ENCODE measurements around the gene COL6A6. TPM values are rescaled to one million over a fixed set of nuclear protein-coding genes. Genes with fewer than 3 reads are reported as not detected.

Gene COL6A6
- total RNA-seq (2022; extraction: Qiagen RNA extraction; ENCODE audit: low read depth) = not detected in 5 replicates

GRCh38 chr3:130516645-130517512 is at the start of gene COL6A6:
Gene COL6A6 (plus strand): TSS chr3:130517177. CDS start chr3:130560365, 43,188 bp downstream.

Other genes with a start within 250 kb of the COL6A6 start
- not detected in 5 replicates for gene COL6A5, start 171.5 kb upstream of the COL6A6 start, total RNA-seq (2022; extraction: Qiagen RNA extraction; ENCODE audit: low read depth)
- gene PIK3R4, start 229.7 kb downstream of the COL6A6 start, total RNA-seq (2022; extraction: Qiagen RNA extraction; ENCODE audit: low read depth) = 15.0 to 20.4 TPM (median 16.4 TPM) in 5 replicates

Data from A549 treated with GW870086 at 1 μM for 4 hours (cell line).